H1 (cell line): ENCODE measurements around the gene SPTBN5. TPM values are rescaled to one million over a fixed set of nuclear protein-coding genes. Genes with fewer than 3 reads are reported as not detected.

ENCODE experiments used
- CTCF ChIA-PET: fragments of 300-600 bp; sonication (Branson Sonifier 250); formaldehyde crosslinking; loops from one replicate; lab custom pipeline; 2021; ENCODE audit not compliant: partially characterized antibody; lab: Charles Lee
- POLR2A ChIA-PET: fragments of 300-600 bp; sonication (Branson Sonifier 250); formaldehyde crosslinking; loops from one replicate; lab custom pipeline; 2021; ENCODE audit warnings: inconsistent platforms; ENCODE audit not compliant: partially characterized antibody; lab: Charles Lee
- DNase-seq, 2 experiments: peaks; one replicate each; pipeline versions ENCODE4 v3.0.0 to v3.0.0-alpha.2; 2010 to 2022; ENCODE audit warnings: low spot score in 2 of 2, low read depth in 1 of 2, mixed read lengths in 1 of 2
- FAIRE-seq: peaks from 2 replicates; lab custom pipeline; 2011; peaks lifted over from hg19 to GRCh38; lab: Jason Lieb, UNC
- H2AFZ ChIP-seq: 2 replicates; pipeline ENCODE4 v1.8.1; 2012; ENCODE audit warnings: low read length, inconsistent platforms
- H2AK5ac ChIP-seq: 2 replicates; pipeline ENCODE4 v1.6.1; 2013; ENCODE audit warnings: low read depth, low read length
- H2BK120ac ChIP-seq: replicated peaks from 2 replicates; pipeline ENCODE3; 2013; ENCODE audit warnings: low read depth, low read length, inconsistent platforms
- H2BK12ac ChIP-seq: 2 replicates; pipeline ENCODE4 v1.6.1; 2013; ENCODE audit warnings: low read depth, low read length
- H2BK15ac ChIP-seq: 2 replicates; pipeline ENCODE4 v1.6.1; 2013; ENCODE audit warnings: low read length
- H2BK20ac ChIP-seq: 2 replicates; pipeline ENCODE4 v1.6.1; 2013; ENCODE audit warnings: low read length
- H2BK5ac ChIP-seq: 2 replicates; pipeline ENCODE4 v1.6.1; 2013; ENCODE audit warnings: low read depth, low read length
- H3K14ac ChIP-seq: 2 replicates; pipeline ENCODE4 v1.6.1; 2013; ENCODE audit warnings: inconsistent platforms; ENCODE audit not compliant: insufficient read length
- H3K18ac ChIP-seq: 2 replicates; pipeline ENCODE4 v1.6.1; 2013; ENCODE audit warnings: low read length; ENCODE audit errors: extremely low read depth
- H3K23ac ChIP-seq: 2 replicates; pipeline ENCODE4 v1.6.1; 2013; ENCODE audit warnings: inconsistent platforms; ENCODE audit not compliant: insufficient read length
- H3K23me2 ChIP-seq: 2 replicates; pipeline ENCODE4 v1.6.1; 2013; ENCODE audit warnings: low read depth, low read length
- H3K27ac ChIP-seq: 2 replicates; pipeline ENCODE4 v1.6.1; 2011; ENCODE audit warnings: low read depth, low read length, inconsistent platforms
- H3K27me3 ChIP-seq, 4 experiments: replicated peaks in 1 of 4; 1 replicate in 1 of 4; 2 replicates in 3 of 4; pipeline versions ENCODE4 v1.6.1 to v1.8.1; 2011 to 2013; ENCODE audit warnings: low read length in 3 of 4, mild to moderate bottlenecking in 3 of 4, inconsistent platforms in 2 of 4, mixed read lengths in 2 of 4, moderate library complexity in 1 of 4; ENCODE audit not compliant: control insufficient read depth in 3 of 4, insufficient read depth in 3 of 4; ENCODE audit errors: extremely low read depth in 1 of 4
- H3K36me3 ChIP-seq, 4 experiments: 2 replicates each; pipeline versions ENCODE4 v1.6.1 to v1.8.1; 2011 to 2013; ENCODE audit warnings: mild to moderate bottlenecking in 4 of 4, low read length in 3 of 4, moderate library complexity in 2 of 4, control low read depth in 1 of 4, inconsistent platforms in 1 of 4; ENCODE audit not compliant: insufficient read depth in 4 of 4, control insufficient read depth in 2 of 4
- H3K4ac ChIP-seq: replicated peaks from 2 replicates; pipeline ENCODE3; 2013; ENCODE audit warnings: low read length, low read depth, mixed read lengths, inconsistent platforms; ENCODE audit not compliant: insufficient read length
- H3K4me1 ChIP-seq, 4 experiments: replicated peaks in 1 of 4; 1 replicate in 1 of 4; 2 replicates in 3 of 4; pipeline versions ENCODE4 v1.6.1 to v1.8.1; 2011 to 2013; ENCODE audit warnings: low read length in 3 of 4, inconsistent platforms in 2 of 4, mixed read lengths in 1 of 4; ENCODE audit not compliant: insufficient read depth in 4 of 4, control insufficient read depth in 3 of 4
- H3K4me2 ChIP-seq, 2 experiments: 2 replicates each; pipeline versions ENCODE4 v1.6.1 to v1.8.1; 2011 to 2013; ENCODE audit warnings: low read depth in 2 of 2, low read length in 2 of 2, control low read depth in 1 of 2, inconsistent platforms in 1 of 2, mild to moderate bottlenecking in 1 of 2; ENCODE audit not compliant: insufficient read depth in 1 of 2
- H3K4me3 ChIP-seq, 4 experiments: fragments of 200-600, 300-600 bp in 1 of 4; sonication (generic), shearing (Covaris generic), sonication (Bioruptor Twin) in 1 of 4; 2 replicates each; pipeline versions ENCODE4 v1.5.1 to v1.8.1; 2011 to 2016; ENCODE audit warnings: low read length in 4 of 4, low read depth in 3 of 4, control low read depth in 2 of 4, inconsistent platforms in 2 of 4, mild to moderate bottlenecking in 2 of 4, mixed read lengths in 1 of 4, moderate library complexity in 1 of 4; ENCODE audit not compliant: insufficient read depth in 2 of 4; ENCODE audit errors: extremely low read depth in 1 of 4
- H3K56ac ChIP-seq: replicated peaks from 2 replicates; pipeline ENCODE3; 2013; ENCODE audit warnings: low read depth, mild to moderate bottlenecking, mixed read lengths, low read length, inconsistent platforms; ENCODE audit not compliant: insufficient read length
- H3K79me1 ChIP-seq: 2 replicates; pipeline ENCODE4 v1.6.1; 2013; ENCODE audit warnings: low read depth, low read length, control low read depth
- H3K79me2 ChIP-seq, 2 experiments: 2 replicates each; pipeline versions ENCODE4 v1.6.1 to v1.8.1; 2012 to 2013; ENCODE audit warnings: low read length in 2 of 2, mild to moderate bottlenecking in 2 of 2, inconsistent platforms in 1 of 2; ENCODE audit not compliant: insufficient read depth in 2 of 2, control insufficient read depth in 1 of 2
- H3K9ac ChIP-seq, 4 experiments: replicated peaks in 1 of 4; 1 replicate in 1 of 4; 2 replicates in 3 of 4; pipeline versions ENCODE4 v1.6.1 to v1.8.1; 2011 to 2013; ENCODE audit warnings: low read depth in 3 of 4, low read length in 3 of 4, control low read depth in 2 of 4, mild to moderate bottlenecking in 2 of 4, moderate library complexity in 2 of 4, inconsistent platforms in 1 of 4; ENCODE audit errors: extremely low read depth in 1 of 4
- H3K9me3 ChIP-seq, 2 experiments: 2 replicates each; pipeline versions ENCODE4 v1.6.1 to v1.8.1; 2012 to 2013; ENCODE audit warnings: mild to moderate bottlenecking in 2 of 2, moderate library complexity in 2 of 2, control low read depth in 1 of 2, inconsistent platforms in 1 of 2, low read depth in 1 of 2, low read length in 1 of 2, mixed read lengths in 1 of 2; ENCODE audit not compliant: insufficient read depth in 2 of 2
- H4K20me1 ChIP-seq, 2 experiments: replicated peaks in 1 of 2; 2 replicates each; pipeline versions ENCODE3 to v1.8.1; 2011 to 2013; ENCODE audit warnings: inconsistent platforms in 2 of 2, low read length in 2 of 2, mild to moderate bottlenecking in 1 of 2; ENCODE audit not compliant: insufficient read depth in 2 of 2, control insufficient read depth in 1 of 2
- H4K5ac ChIP-seq: 2 replicates; pipeline ENCODE4 v1.6.1; 2013; ENCODE audit warnings: low read length, low read depth, mixed read lengths, inconsistent platforms; ENCODE audit not compliant: insufficient read length
- H4K8ac ChIP-seq: 2 replicates; pipeline ENCODE4 v1.8.0; 2013; ENCODE audit warnings: mild to moderate bottlenecking, moderate library complexity, low read length, inconsistent platforms; ENCODE audit not compliant: insufficient read depth; ENCODE audit errors: extremely low read depth
- H4K91ac ChIP-seq: replicated peaks from 2 replicates; pipeline ENCODE3; 2013; ENCODE audit warnings: low read length, mixed read lengths, inconsistent platforms; ENCODE audit not compliant: insufficient read length
- ASH2L ChIP-seq: fragments of 200-600, 300-600 bp; sonication (generic); IDR thresholded peaks from one replicate; pipeline ENCODE4 v1.7.1; 2017; ENCODE audit warnings: low read length
- FOSL1 ChIP-seq: IDR thresholded peaks from 2 replicates; pipeline ENCODE4 v1.6.1; 2011; ENCODE audit warnings: mild to moderate bottlenecking, low read depth, low read length, moderate library complexity; ENCODE audit not compliant: insufficient read depth
- WGBS, 2 experiments: shearing (Covaris generic) in 1 of 2; methylation state at CpG; one replicate each; pipeline versions ENCODE4 v1.1.6 to v1.1.7; 2013 to 2015; ENCODE audit warnings: low lambda C conversion rate in 2 of 2, mixed read lengths in 2 of 2, inconsistent platforms in 1 of 2, low coverage in 1 of 2, missing lambda C conversion rate in 1 of 2; ENCODE audit not compliant: insufficient replicate concordance in 2 of 2, insufficient coverage in 1 of 2, insufficient read length in 1 of 2; ENCODE audit errors: extremely low coverage in 1 of 2, missing lambda C conversion rate in 1 of 2; 5-methylcytosine and 5-hydroxymethylcytosine counted together
- polyA plus RNA-seq, 7 experiments: library from polyadenylated mRNA; depleted of rRNA in 3 of 7; stranded (reverse) in 5 of 7; unstranded in 2 of 7; fragments of >200 nt in 5 of 7; fragments of 200-250 nt in 2 of 7; gene quantifications; 1 replicate in 5 of 7; 2 replicates in 1 of 7; 4 replicates in 1 of 7; pipeline versions ENCODE4 v1.2.1 to v1.2.3, GENCODE V29; 2011 to 2013; ENCODE audit warnings: missing spikeins in 2 of 7, mixed read lengths in 2 of 7
- total RNA-seq: library from RNA; stranded (reverse); fragmentation: NEBNext Ultra II Directional; extraction: Animal tissue kit (Norgen Biotek cat#: 25700); gene quantifications from 2 replicates; pipeline ENCODE4 v1.2.1, GENCODE V29; 2021

SPTBN5 gene
- total and polyA plus RNA-seq, 2 of the 8 experiments (the other 6 are each of a cell fraction or from before 2014, with no cell fraction given): 0.32 to 0.84 TPM

- Histone ChIP-seq H3K23ac (no peak overlapping the region), H3K23me2 (no peaks in the 10 kb centered on the region), H3K4me3 (no peak overlapping the region), H3K79me2 (no peaks in the 10 kb centered on the region), H4K20me1 (peaks cover 0 to 1% of the 10 kb centered on the region in 2 experiments), H3K4me2 (no peak overlapping the region), H2BK12ac (no peak overlapping the region), H3K14ac (no peak overlapping the region), H2BK15ac (no peak overlapping the region), H2BK20ac (no peak overlapping the region), H3K9me3 (no peaks in the 10 kb centered on the region), H4K5ac (no peak overlapping the region)
- CTCF ChIA-PET: interaction anchor here (0.5 to 13.7 kb wide), 18 partner anchors 8 to 1786 kb away, joined by 3 to 283 read pairs (median 4); partner anchors contain the start of gene MAPKBP1
- no peak for DNase-seq
- 92% methylated on average over 8 of the region's 8 CpGs; no CpG with 5 or more reads in 1 of the 2 experiments for WGBS, 2 experiments
- TF ChIP-seq ASH2L: no peak
- TF ChIP-seq FOSL1: no peak
- TF ChIP-seq, all 59 proteins: peak for 0
- POLR2A ChIA-PET: interaction anchor here (4.2 kb wide), 1 partner anchor 40 kb away, joined by 23 read pairs; the partner anchor contains the start of gene MAPKBP1
- Histone ChIP-seq H3K9ac (no peak overlapping the region), H2AK5ac (no peak overlapping the region), H4K8ac (no peak overlapping the region), H3K27me3 (no peaks in the 10 kb centered on the region), H2AFZ (no peak overlapping the region), H2BK5ac (no peak overlapping the region), H3K36me3 (peaks cover 0 to 3% (median 1%) of the 10 kb centered on the region in 4 experiments; a peak in 5 of 8 replicates), H3K56ac (no peak overlapping the region), H3K4ac (no peak overlapping the region), H3K79me1 (no peaks in the 10 kb centered on the region), H2BK120ac (no peak overlapping the region), H4K91ac (no peak overlapping the region), H3K4me1 (no peaks in the 10 kb centered on the region; a peak in 2 of 7 replicates), H3K18ac (no peak overlapping the region), H3K27ac (no peak overlapping the region)
- FAIRE-seq: no peak
Measured at GRCh38 chr15:41813426-41813825, 80.4 kb downstream of the SPTBN5 start.
